HG03066 (cell line): ENCODE results near the gene CD80.

ENCODE experiments used
- ATAC-seq: cut with Tn5 transposase; IDR thresholded peaks from one replicate; pipeline ENCODE4 v1.9.1; 2021; ENCODE audit warnings: low read depth; ENCODE audit not compliant: unreplicated experiment

Gene CD80

DNA sequence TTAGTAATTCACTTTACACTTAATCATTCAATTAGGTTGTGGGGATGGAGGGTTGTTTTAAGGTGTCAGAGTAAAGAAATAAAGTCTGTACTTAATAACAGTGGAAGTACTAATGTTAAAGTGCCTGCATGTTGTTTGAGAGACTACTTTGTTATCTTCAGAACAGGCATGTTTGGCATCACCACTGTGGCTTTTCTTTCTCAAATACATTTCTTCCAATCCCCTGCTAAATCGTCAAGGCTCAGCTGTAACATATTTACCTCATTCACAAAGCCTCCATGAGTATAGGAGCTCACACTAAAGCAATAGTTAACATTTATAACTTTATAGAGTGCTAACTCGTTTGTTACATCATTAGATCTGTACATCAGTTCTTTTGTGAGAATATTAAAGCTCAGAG is 58.5 kb downstream of the CD80 start:
- ATAC-seq: no peak

GRCh38 chr3:119500265-119500664 is 59.1 kb downstream of the CD80 start:
- no peak for ATAC-seq

DNA sequence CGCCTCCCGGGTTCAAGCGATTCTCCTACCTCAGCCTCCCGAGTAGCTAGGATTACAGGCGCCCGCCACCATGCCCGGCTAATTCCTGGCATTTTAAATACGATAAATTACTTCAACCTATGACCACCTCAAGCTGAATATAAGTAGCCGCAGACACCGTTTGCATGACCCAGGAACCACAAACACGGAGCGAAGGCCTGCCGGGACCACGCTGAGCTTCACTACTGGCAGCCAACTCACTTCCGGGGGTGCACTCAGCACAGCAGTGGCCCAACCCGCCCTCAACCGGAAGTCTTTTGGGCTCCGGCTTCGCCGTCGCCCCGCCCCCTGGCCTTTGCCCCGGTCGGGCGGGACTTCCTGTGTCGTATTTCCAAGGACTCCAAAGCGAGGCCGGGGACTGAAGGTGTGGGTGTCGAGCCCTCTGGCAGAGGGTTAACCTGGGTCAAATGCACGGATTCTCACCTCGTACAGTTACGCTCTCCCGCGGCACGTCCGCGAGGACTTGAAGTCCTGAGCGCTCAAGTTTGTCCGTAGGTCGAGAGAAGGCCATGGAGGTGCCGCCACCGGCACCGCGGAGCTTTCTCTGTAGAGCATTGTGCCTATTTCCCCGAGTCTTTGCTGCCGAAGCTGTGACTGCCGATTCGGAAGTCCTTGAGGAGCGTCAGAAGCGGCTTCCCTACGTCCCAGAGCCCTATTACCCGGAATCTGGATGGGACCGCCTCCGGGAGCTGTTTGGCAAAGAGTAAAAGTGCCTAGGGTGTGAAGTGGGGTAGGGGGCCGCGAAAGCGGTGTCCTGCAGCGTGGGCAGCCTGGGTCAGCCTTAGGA is 61.0 kb downstream of the CD80 start, which contains the start of gene TIMMDC1:
Gene TIMMDC1 (plus strand): TSS at position 362 of the 826 bp plus-strand sequence. CDS start 187 bp downstream, at position 549.
- ATAC-seq: peak; percentile 99

DNA sequence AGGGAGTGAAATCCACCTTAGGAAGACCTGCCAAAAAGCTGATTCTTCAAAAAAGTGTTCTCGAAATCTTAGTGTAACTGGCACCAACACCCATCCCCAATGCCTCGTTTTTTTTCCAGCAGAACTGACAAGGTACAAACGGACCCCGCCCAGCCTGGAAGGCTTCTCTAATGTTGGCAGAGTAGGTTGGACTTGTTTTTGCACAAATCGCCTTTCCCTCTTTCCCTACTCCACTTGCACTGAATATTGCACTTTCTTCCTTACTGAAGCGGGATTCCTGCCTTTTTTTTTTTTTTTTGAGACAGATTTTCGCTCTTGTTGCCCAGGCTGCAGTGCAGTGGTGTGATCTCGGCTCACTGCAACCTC is 61.6 kb downstream of the CD80 start:
- no peak for ATAC-seq

DNA sequence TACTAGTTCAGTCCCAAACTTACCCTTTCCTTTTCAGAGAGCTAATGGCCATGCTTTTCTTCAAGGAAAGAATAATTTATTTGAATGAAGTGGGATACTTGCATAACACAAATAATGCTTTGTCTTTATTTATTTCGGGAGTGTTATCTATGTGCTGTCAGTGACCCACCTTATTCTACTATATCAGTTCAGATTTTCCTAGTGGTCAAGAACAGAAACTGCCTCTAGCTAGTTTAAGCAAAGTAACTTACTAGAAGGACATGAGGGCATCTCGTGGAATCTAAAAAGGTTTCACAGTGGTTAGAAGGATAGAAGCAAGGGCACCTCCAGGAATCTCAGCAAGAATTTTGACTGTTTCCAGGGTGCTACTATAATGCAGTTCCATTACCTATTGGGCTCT is 64.8 kb downstream of the CD80 start:
- no peak for ATAC-seq

GRCh38 chr3:119492810-119493209 is 66.6 kb downstream of the CD80 start:
- no peak for ATAC-seq

DNA sequence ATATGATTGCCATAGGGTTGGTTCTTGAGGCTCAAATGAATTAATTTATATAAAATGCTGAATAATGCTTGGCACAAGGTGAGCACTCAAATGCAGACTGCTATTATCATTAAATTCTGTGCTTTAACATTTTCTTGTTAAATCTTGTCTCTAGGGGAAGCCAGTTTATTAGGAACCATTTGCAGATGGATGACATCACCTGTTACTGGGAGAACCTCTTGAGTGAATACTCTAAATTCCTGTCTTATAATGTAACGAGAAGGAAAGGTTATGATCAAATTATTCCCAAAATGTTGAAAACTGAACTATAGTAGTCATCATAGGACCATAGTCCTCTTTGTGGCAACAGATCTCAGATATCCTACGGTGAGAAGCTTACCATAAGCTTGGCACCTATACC is 67.3 kb downstream of the CD80 start:
- no peak for ATAC-seq

GRCh38 chr3:119490153-119490552 is 69.3 kb downstream of the CD80 start:
- ATAC-seq: no peak

- no peak for ATAC-seq
Measured at GRCh38 chr3:119485563-119485962, 73.9 kb downstream of the CD80 start.

DNA sequence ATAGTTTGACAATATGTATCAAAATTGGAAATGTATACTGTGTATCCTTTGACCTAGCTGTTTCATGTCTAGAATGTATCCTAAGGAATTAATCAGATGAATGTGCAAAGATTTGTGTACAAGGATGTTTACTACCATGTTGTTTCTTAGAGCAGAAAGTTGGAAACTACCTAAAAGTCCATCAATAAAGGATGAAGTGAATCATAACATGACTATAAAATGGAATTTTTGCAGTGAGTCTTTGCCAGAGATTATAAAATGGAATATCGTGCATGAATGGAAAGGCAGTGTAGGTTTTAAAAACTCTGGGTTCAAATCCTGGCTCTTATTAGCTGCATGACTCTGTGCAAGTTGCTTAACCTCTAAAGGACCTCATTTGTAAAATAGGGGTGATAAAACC is 76.3 kb downstream of the CD80 start:
- ATAC-seq: no peak

GRCh38 chr3:119481079-119481478 is 78.3 kb downstream of the CD80 start:
- ATAC-seq: no peak
